HK-2 (cell line): ENCODE data around the gene FOXO1.

ENCODE experiments used
- DNase-seq: peaks from one replicate; pipeline ENCODE4 v3.0.0-alpha.2; 2018; ENCODE audit not compliant: unreplicated experiment

The FOXO1 gene

GRCh38 chr13:40549500-40550094 lies 116.8 kb downstream of the FOXO1 start:
- no peak for DNase-seq

- DNase-seq: no peak
Measured at GRCh38 chr13:40547591-40548315, 118.7 kb downstream of the FOXO1 start.

- no peak for DNase-seq
Measured at GRCh38 chr13:40546047-40546446, 120.4 kb downstream of the FOXO1 start.

- no peak for DNase-seq
Measured at GRCh38 chr13:40540328-40541044, 126.0 kb downstream of the FOXO1 start.

- DNase-seq: no peak
Measured at GRCh38 chr13:40539576-40540327, 126.7 kb downstream of the FOXO1 start.

- DNase-seq: no peak
Measured at GRCh38 chr13:40537146-40537895, 129.1 kb downstream of the FOXO1 start.

- DNase-seq: no peak
Measured at GRCh38 chr13:40536443-40537113, 129.9 kb downstream of the FOXO1 start.

- no peak for DNase-seq
Measured at GRCh38 chr13:40535345-40535836, 131.1 kb downstream of the FOXO1 start.

GRCh38 chr13:40534456-40534855 lies 132.0 kb downstream of the FOXO1 start:
- no peak for DNase-seq

GRCh38 chr13:40533072-40533471 lies 133.4 kb downstream of the FOXO1 start:
- DNase-seq: no peak

GRCh38 chr13:40530961-40531360 lies 135.5 kb downstream of the FOXO1 start:
- DNase-seq: no peak

- no peak for DNase-seq
Measured at GRCh38 chr13:40528881-40529280, 137.6 kb downstream of the FOXO1 start.

- DNase-seq: no peak
Measured at GRCh38 chr13:40527914-40528313, 138.5 kb downstream of the FOXO1 start.

GRCh38 chr13:40522282-40522681 lies 144.2 kb downstream of the FOXO1 start:
- no peak for DNase-seq

GRCh38 chr13:40520916-40521315 lies 145.5 kb downstream of the FOXO1 start:
- DNase-seq: no peak

- no peak for DNase-seq
Measured at GRCh38 chr13:40519637-40520036, 146.8 kb downstream of the FOXO1 start.

GRCh38 chr13:40518481-40518882 lies 148.0 kb downstream of the FOXO1 start:
- no peak for DNase-seq

GRCh38 chr13:40517486-40518480 lies 148.7 kb downstream of the FOXO1 start:
- no peak for DNase-seq

GRCh38 chr13:40515702-40516101 lies 150.7 kb downstream of the FOXO1 start:
- DNase-seq: no peak

GRCh38 chr13:40514802-40515201 lies 151.6 kb downstream of the FOXO1 start:
- DNase-seq: no peak
